ENCODE results near the gene RNF214. TPM values are rescaled to one million over a fixed set of nuclear protein-coding genes. Genes with fewer than 3 reads are reported as not detected.

Gene RNF214
- total RNA-seq, 4 donors from 2014 or later: 7.4 to 11.3 (median 9.5) TPM

DNA sequence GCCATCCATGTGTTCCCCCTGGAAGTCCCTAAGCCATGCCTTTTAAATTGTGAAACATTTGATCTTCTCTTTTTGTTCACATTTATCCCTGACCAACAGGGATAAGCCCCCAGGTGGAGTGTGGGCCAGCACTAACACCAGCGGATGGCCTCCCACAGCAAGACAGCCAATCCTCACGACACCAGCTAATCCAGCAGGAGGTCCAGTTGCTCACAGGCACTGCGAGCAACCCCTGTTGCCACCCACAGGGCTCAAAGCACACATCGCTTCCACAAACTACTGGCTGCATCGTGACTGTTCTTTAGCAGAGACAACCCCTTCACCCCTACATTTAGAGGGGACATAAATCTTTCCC lies 2.6 kb upstream of the RNF214 start:
- intact Hi-C loops (cut with DNase I; ENCODE audit: low total_unique reads): no loop called here
- WGBS, 2 donors: 80 to 91% methylated on average over 5 of the region's 5 CpGs
- no peak for TF ChIP-seq POLR2A (IDR thresholded peaks at IDR 0.05)
- TF ChIP-seq, protein P1, sequence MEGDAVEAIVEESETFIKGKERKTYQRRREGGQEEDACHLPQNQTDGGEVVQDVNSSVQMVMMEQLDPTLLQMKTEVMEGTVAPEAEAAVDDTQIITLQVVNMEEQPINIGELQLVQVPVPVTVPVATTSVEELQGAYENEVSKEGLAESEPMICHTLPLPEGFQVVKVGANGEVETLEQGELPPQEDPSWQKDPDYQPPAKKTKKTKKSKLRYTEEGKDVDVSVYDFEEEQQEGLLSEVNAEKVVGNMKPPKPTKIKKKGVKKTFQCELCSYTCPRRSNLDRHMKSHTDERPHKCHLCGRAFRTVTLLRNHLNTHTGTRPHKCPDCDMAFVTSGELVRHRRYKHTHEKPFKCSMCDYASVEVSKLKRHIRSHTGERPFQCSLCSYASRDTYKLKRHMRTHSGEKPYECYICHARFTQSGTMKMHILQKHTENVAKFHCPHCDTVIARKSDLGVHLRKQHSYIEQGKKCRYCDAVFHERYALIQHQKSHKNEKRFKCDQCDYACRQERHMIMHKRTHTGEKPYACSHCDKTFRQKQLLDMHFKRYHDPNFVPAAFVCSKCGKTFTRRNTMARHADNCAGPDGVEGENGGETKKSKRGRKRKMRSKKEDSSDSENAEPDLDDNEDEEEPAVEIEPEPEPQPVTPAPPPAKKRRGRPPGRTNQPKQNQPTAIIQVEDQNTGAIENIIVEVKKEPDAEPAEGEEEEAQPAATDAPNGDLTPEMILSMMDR (IDR thresholded peaks at IDR 0.05): no peak
- DNase-seq (ENCODE audit: low spot score in 2 of 2): peak in 1 of 2 donors; percentile 60
- no peak overlapping the region for H3K4me3 ChIP-seq (ENCODE audit: low read depth, poor library complexity, severe bottlenecking)

DNA sequence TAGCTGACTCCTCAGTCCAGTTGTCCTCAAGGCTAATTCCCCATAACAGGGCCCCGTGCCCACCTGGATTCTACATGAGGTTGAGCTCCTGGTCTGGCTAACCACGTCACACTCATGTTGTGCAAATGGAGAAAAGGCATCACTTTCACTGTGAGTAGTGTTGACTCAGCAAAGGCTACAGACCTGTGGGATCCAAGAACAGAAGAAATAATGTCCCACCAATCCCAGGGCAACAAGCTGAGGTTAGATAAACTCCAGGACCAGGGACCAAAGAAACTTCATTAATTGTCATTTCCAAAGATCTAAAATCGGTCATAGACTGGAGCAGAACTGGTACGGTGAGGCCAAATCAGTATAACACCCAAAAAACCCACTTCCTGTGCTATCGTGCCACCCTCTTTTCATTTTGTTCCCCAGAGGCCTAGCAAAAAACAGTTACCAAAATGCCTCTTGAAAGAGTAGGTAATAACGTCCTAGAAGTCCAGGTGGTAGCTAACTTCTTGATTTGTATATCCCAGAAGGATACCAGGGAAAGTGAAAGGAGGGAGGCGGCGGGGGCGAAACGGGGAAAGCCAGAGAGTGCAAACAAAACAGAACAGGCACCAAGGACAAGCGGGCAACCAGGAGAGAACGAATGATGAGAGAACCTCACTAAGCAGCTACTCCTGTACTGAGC lies 2.0 kb upstream of the RNF214 start:
- TF ChIP-seq, protein P1 (IDR thresholded peaks at IDR 0.05): no peak
- TF ChIP-seq POLR2A (IDR thresholded peaks at IDR 0.05): no peak
- intact Hi-C loops (cut with DNase I; ENCODE audit: low total_unique reads): no loop called here
- DNase-seq (ENCODE audit: low spot score in 2 of 2): peak in 1 of 2 donors; percentile 80
- WGBS, 2 donors: 59 to 69% methylated on average over 12 of the region's 12 CpGs
- no peak overlapping the region for H3K4me3 ChIP-seq (ENCODE audit: low read depth, poor library complexity, severe bottlenecking)

DNA sequence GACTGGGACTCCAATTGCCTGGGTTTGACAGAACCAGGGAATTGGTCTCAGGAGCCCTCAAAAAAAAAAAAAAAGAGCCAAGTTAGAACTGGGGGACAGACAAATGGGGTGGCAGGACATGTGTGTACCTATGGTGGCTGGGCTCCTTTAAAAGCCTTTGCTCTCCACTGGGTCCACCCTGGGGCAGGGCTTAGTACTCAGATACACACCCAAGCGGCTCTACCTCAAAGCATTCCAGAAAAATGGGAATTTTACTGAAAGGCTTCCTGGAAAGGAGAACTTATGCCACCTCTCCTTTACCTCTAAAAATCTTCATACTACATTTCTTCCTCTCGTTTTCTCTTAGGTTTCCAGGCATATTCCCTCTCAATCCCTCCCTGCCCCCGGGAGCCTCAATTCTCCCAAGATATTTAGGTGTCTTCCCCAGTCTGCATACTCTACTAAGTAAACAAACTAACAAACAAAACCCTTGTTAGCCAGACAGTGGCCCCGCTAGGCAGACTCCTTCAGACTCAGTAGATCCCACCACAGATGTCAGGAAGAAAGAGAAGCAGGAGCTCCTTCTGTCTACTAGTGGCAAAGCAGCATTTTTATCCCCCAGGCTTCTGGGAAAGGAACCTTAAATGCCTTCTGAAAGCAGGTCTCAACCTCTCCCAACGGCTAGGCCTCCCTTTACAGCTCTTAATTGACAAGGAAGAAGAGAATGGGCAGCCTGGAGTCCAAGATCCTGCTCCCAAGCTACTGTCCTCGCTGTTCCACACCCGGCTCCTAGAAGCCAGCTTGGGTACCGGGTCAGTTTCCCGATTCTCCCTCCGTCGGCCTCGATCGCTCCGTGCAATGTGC lies 1.3 kb upstream of the RNF214 start:
- TF ChIP-seq, protein P1 (IDR thresholded peaks at IDR 0.05): no peak
- no peak for TF ChIP-seq POLR2A (IDR thresholded peaks at IDR 0.05)
- 3 to 4% methylated on average over 14 of the region's 14 CpGs for WGBS, 2 donors
- DNase-seq (ENCODE audit: low spot score in 2 of 2): peak in 1 of 2 donors; percentile 64
- intact Hi-C loops (cut with DNase I; ENCODE audit: low total_unique reads): no loop called here
- peak overlapping the region; percentile 79 for H3K4me3 ChIP-seq (ENCODE audit: low read depth, poor library complexity, severe bottlenecking)

DNA sequence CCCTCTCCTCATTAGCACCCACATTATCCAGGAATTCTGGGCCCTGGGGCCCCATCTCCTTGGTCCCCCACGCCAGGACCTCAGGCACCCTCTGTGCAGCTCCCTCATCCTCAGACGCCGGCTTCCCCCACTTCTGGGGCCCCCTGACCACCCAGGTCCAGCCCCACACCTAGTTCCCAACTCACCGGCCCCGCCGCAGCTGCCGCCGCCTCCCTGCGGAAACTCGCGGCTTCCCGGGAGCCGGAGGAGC lies 704 bp upstream of the RNF214 start, which contains the start of gene PCSK7:
Gene PCSK7 (minus strand): TSS at position 232 of the 250 bp plus-strand sequence. CDS start 2,229 bp downstream, outside the sequence.
- no peak for TF ChIP-seq POLR2A (IDR thresholded peaks at IDR 0.05)
- TF ChIP-seq, protein P1 (IDR thresholded peaks at IDR 0.05): no peak
- intact Hi-C loops (cut with DNase I; ENCODE audit: low total_unique reads): no loop called here
- 0% methylated on average over 3 to 8 of the region's 13 CpGs for WGBS, 2 donors
- DNase-seq (ENCODE audit: low spot score in 2 of 2): peak; percentile 47 to 95
- H3K4me3 ChIP-seq (ENCODE audit: low read depth, poor library complexity, severe bottlenecking): peak within 1 kb of the TSS; percentile 79

DNA sequence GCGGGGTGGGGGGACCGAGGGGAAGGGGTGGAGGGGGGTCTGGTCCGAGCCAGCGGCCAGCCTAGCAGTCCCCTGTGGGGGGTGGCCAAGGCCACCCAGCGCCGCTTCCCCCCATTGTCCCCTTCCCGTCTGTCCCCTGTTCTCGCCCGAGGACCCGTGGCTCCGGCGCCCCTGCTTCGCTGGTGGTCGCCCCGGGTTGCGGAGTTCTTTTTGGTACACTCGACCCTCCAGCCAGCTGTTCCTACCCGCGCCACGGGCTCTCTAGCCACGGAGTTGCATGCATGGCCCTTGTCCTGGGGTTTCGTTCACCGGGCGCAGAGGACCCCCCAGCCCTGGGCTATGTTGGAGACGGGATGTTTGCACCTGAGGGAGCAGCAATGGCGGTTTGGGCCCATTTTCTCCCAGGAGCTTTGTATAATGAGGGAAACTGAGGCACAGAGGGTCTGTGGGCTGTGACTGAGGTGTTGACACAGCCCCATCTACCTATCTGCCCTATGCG lies 489 bp downstream of the RNF214 start:
- peak in 1 of 2 donors; percentile 87 for DNase-seq (ENCODE audit: low spot score in 2 of 2)
- WGBS, 2 donors: 2 to 4% methylated on average over 21 to 25 of the region's 27 CpGs
- no peak for TF ChIP-seq POLR2A (IDR thresholded peaks at IDR 0.05)
- TF ChIP-seq, protein P1 (IDR thresholded peaks at IDR 0.05): no peak
- peak overlapping the region; percentile 79 for H3K4me3 ChIP-seq (ENCODE audit: low read depth, poor library complexity, severe bottlenecking)
- intact Hi-C loops (cut with DNase I; ENCODE audit: low total_unique reads): no loop called here
